C4-2B (cell line): ENCODE results near the gene KLHL14.

Experiments
- ZFX ChIP-seq: fragments of 450-650 bp; IDR thresholded peaks from 2 replicates; pipeline ENCODE4 v1.6.1; 2017
- TF ChIP-seq, protein P1 (sequence below): fragments of 450-650 bp; conservative IDR thresholded peaks from 2 replicates; pipeline ENCODE4 v1.5.1; 2017; ENCODE audit warnings: mild to moderate bottlenecking

DNA sequence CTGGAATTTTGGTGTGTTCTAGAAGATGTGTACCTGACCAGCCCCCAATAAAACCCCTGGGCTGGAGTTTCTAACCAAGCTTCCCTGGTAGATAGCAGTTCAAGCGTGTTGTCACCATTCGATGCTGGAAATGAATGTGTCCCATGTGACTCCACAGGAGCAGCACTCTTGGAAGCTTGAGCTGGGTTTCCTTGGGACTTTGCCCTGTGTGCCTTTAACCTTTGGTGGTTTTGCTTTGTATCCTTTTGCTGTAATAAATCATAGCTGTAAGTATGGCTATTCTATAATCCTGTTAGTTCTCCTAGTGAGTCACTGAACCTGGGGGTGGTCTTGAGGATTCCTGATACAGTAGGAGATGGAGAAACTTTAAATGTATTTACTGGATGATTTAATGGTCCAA, 65.2 kb downstream of the KLHL14 start:
- TF ChIP-seq, protein P1, sequence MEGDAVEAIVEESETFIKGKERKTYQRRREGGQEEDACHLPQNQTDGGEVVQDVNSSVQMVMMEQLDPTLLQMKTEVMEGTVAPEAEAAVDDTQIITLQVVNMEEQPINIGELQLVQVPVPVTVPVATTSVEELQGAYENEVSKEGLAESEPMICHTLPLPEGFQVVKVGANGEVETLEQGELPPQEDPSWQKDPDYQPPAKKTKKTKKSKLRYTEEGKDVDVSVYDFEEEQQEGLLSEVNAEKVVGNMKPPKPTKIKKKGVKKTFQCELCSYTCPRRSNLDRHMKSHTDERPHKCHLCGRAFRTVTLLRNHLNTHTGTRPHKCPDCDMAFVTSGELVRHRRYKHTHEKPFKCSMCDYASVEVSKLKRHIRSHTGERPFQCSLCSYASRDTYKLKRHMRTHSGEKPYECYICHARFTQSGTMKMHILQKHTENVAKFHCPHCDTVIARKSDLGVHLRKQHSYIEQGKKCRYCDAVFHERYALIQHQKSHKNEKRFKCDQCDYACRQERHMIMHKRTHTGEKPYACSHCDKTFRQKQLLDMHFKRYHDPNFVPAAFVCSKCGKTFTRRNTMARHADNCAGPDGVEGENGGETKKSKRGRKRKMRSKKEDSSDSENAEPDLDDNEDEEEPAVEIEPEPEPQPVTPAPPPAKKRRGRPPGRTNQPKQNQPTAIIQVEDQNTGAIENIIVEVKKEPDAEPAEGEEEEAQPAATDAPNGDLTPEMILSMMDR = no peak
- no peak for TF ChIP-seq ZFX
